GM12892 (cell line): Measurements from ENCODE around the gene MAGEA8.
A peak's percentile ranks its signal among the peaks of the same experiment; 100 is the strongest.
"Not testable (repeated sequence)": the region's sequence is repeated elsewhere in the genome, so short reads cannot be mapped to it uniquely, and the experiment has no call there.

Experiments
- DNase-seq: peaks from one replicate; pipeline ENCODE4 v3.0.0; 2011; ENCODE audit not compliant: insufficient read length
- FAIRE-seq: peaks from 2 replicates; lab custom pipeline; 2011; peaks lifted over from hg19 to GRCh38; lab: Jason Lieb, UNC
- POLR2A ChIP-seq: IDR thresholded peaks from 2 replicates; pipeline ENCODE4 v1.6.1; 2011; ENCODE audit warnings: low read depth, low read length, control low read depth
- POLR2AphosphoS5 ChIP-seq: IDR thresholded peaks from 2 replicates; pipeline ENCODE4 v1.6.1; 2011; ENCODE audit warnings: low read depth, low read length, control low read depth
- TAF1 ChIP-seq: IDR thresholded peaks from 2 replicates; pipeline ENCODE4 v1.6.1; 2011; ENCODE audit warnings: low read depth, mild to moderate bottlenecking, control low read depth, low read length, borderline replicate concordance

MAGEA8 gene

GRCh38 chrX:149909324-149910177, 28.6 kb downstream of the MAGEA8 start:
- FAIRE-seq = no peak
- TF ChIP-seq TAF1 (no peak), POLR2A (no peak), POLR2AphosphoS5 (no peak)
- no peak for DNase-seq

DNA sequence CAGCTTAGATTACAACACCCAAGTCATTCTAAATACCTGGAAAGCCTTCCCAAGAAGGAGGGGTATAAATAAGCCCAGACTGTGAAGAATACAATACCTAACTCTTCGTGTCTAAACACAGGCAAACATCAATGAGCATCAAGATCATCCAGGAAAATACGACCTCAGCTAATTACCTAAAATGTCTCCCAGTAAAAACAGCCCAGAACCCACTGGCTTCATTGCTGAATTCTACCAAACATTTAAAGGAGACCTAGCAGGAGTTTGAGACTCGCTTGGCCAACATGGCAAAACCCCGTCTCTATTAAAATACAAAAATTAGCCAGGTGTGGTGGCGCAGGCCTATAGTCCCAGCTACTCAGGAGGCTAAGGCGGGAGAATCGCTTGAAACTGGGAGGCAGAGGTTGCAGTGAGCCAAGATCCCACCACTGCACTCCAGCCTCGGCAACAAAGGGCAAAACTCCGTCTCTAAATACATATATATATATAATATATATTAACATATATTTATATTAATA, 29.3 kb downstream of the MAGEA8 start:
- TF ChIP-seq TAF1 = no peak
- no peak for TF ChIP-seq POLR2AphosphoS5
- no peak for TF ChIP-seq POLR2A
- FAIRE-seq = no peak
- no peak for DNase-seq

GRCh38 chrX:149916745-149917392, 35.9 kb downstream of the MAGEA8 start:
- DNase-seq (no peak), FAIRE-seq (no peak)
- no peak for TF ChIP-seq POLR2AphosphoS5
- TF ChIP-seq POLR2A = no peak
- no peak for TF ChIP-seq TAF1

GRCh38 chrX:149923836-149924235, 42.9 kb downstream of the MAGEA8 start:
- not testable (repeated sequence) for DNase-seq, FAIRE-seq

DNA sequence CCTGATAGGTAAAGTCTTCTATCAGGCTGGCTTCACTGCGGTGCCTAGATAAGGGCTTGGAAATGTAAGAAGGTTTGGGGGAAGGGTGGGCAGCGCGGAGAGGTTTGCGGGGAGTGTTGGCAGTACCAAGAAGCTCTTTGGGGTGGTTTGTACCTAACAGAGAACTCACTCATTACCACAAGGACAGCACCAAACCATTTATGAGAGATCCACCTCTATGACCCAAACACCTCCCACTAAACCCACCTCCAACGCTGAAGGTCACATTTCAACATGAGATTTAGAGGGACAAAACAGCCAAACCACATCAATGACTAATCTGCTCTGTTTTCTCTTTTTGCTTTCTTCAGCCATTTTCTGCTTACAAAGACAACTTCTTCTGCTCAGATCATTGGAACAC, 43.5 kb downstream of the MAGEA8 start:
- DNase-seq = not testable (repeated sequence)
- FAIRE-seq = peak; percentile 53

- not testable (repeated sequence) for DNase-seq
- FAIRE-seq = peak; percentile 65
These were observed 46.4 kb downstream of the MAGEA8 start for GRCh38 chrX:149927245-149927963.

DNA sequence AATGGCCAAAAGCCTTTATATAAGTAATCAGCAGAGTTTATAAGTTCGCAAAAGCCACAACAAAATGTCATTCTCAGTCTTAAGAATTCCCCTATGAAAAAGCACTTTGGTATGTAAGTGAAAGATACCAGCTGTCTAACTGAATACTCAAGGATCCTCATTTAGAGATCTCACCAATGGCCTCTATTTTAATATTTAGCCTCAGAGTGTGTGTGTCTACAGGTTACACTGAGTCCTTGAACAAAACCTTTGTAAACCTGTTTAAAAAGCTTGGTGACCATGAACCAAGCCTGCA, 46.9 kb downstream of the MAGEA8 start:
- FAIRE-seq = peak; percentile 87
- not testable (repeated sequence) for DNase-seq

DNA sequence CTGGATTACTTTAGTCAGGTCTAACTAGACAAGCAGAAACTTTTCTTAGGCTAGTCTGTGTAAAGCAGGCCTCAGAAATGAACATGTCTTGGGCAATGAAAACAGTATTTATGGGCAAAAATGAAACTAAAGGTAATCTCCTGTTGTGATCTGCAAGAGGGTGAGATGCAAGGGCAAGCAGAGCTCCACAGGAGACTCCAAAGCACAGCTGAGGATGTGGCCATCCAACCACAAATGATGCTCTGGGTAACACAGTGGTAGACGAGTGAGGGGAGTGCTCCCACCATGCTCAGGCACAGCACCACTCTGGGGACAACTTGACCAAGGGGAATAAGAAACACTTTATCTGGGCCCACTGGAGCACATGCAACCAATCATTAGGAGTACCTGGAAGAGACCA, 47.7 kb downstream of the MAGEA8 start:
- DNase-seq, FAIRE-seq: not testable (repeated sequence)

- not testable (repeated sequence) for FAIRE-seq
These were observed 48.4 kb downstream of the MAGEA8 start, which contains the start of gene HSFX4 for GRCh38 chrX:149929400-149929799. Gene HSFX4 (plus strand): TSS chrX:149929573. CDS start chrX:149929645, 72 bp downstream.

GRCh38 chrX:149931355-149931754, 50.4 kb downstream of the MAGEA8 start:
- FAIRE-seq, DNase-seq: not testable (repeated sequence)

More at GRCh38 chrX:149929400-149929799, 48.4 kb downstream of the MAGEA8 start, which contains the start of gene HSFX4:
- not testable (repeated sequence) for DNase-seq

DNA sequence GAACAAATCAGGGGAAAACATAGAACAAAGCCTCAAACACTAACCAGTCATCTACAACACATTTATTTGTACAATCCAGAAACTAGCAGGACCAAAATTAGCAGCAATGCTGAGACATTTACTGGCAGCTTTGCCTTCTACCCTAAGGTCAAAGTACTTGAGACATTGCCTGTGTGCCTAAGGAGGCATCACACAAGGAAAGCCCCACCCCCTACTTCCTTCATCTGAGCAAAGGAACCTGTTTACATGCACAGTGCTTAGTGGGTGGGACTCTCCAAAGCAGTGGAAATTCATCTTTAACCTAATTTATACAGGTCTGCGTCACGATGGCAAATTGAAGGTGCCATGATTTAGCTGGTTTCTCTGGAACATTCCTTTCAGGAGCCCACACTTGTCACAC, 51.2 kb downstream of the MAGEA8 start:
- not testable (repeated sequence) for DNase-seq
- FAIRE-seq = peak; percentile 80

GRCh38 chrX:149932970-149933369, 52.0 kb downstream of the MAGEA8 start:
- FAIRE-seq = peak; percentile 53
- DNase-seq = not testable (repeated sequence)

- DNase-seq, FAIRE-seq: not testable (repeated sequence)
These were observed 52.6 kb downstream of the MAGEA8 start for GRCh38 chrX:149933547-149933946.
